ENCODE data around the gene STT3B.

GRCh38 chr3:31670136-31670535, 137.4 kb downstream of the STT3B start:
- TF ChIP-seq POLR2AphosphoS5 (IDR thresholded peaks at IDR 0.05; ENCODE audit: borderline replicate concordance, low read depth, low read length) = no peak
- no peak for TF ChIP-seq EZH2 (IDR thresholded peaks at IDR 0.05)
- TF ChIP-seq FOXP2 (optimal IDR thresholded peaks at IDR 0.05; ENCODE audit: control extremely low read depth, extremely low read length, insufficient read depth) = no peak
